Testis (tissue), 3 donors: ENCODE results near the gene ATG4B. TPM values are rescaled to one million over a fixed set of nuclear protein-coding genes. Genes with fewer than 3 reads are reported as not detected.

Experiments used
- DNase-seq: peaks from one replicate; pipeline ENCODE4 v3.0.0-alpha.2; 2019
- H3K27ac ChIP-seq, 2 donors: fragments of 200-600 bp; sonication (generic); one replicate each; pipeline ENCODE4 v1.5.1; 2019
- H3K27me3 ChIP-seq: fragments of 200-600 bp; sonication (generic); one replicate; pipeline ENCODE4 v1.5.1; 2019
- H3K36me3 ChIP-seq: fragments of 200-600 bp; sonication (generic); one replicate; pipeline ENCODE4 v1.5.1; 2017; ENCODE audit warnings: low read depth; ENCODE audit errors: missing control alignments
- H3K4me1 ChIP-seq: fragments of 200-600 bp; sonication (generic); one replicate; pipeline ENCODE4 v1.5.1; 2019
- H3K4me3 ChIP-seq, 2 donors: fragments of 200-600 bp; sonication (generic); one replicate each; pipeline ENCODE4 v1.5.1; 2017 to 2019
- H3K9me3 ChIP-seq: fragments of 200-600 bp; sonication (generic); one replicate; pipeline ENCODE4 v1.5.1; 2017
- CTCF ChIP-seq, 3 experiments: fragments of 450-650 bp in 2 of 3; fragments of 200-600 bp in 1 of 3; sonication (generic) in 1 of 3; IDR thresholded peaks; one replicate each; pipeline ENCODE4 v1.5.1; 2016 to 2019; ENCODE audit warnings: antibody characterized with exemption in 3 of 3, mild to moderate bottlenecking in 2 of 3, moderate library complexity in 1 of 3
- POLR2A ChIP-seq: fragments of 450-650 bp; IDR thresholded peaks from one replicate; pipeline ENCODE4 v1.6.1; 2017; ENCODE audit warnings: antibody characterized with exemption, mild to moderate bottlenecking, moderate library complexity
- WGBS, 2 donors: methylation state at CpG; one replicate each; pipeline ENCODE4 v1.1.5; 2018; 5-methylcytosine and 5-hydroxymethylcytosine counted together
- intact Hi-C: fragments of 100-400 bp; cut with DNase I; formaldehyde crosslinking; loops from one replicate; pipeline ENCODE4 v1.15.1; 2023; ENCODE audit warnings: low total_unique reads
- polyA plus RNA-seq: library from polyadenylated mRNA; stranded (reverse); fragments of 350-450 nt; fragmentation: Illumina TruSeq; extraction: RNeasy Lipid Tissue Mini Kit (QIAGEN cat#74804); gene quantifications from one replicate; pipeline ENCODE4 v1.2.3, GENCODE V29; 2014; ENCODE audit warnings: low read depth, low replicate concordance; ENCODE audit not compliant: insufficient read depth
- total RNA-seq, 2 donors: library from RNA; depleted of rRNA; stranded (reverse); fragments of >200 nt; gene quantifications; one replicate each; pipeline ENCODE4 v1.2.3, GENCODE V29; 2016

ATG4B gene
- total and polyA plus RNA-seq, 3 donors from 2014 or later = 123 to 159 (median 149) TPM

GRCh38 chr2:241638940-241639339 is 1.4 kb downstream of the ATG4B start:
- DNase-seq = no peak
- WGBS, 2 donors = 54 to 70% methylated on average over 4 to 14 of the region's 14 CpGs
- Histone ChIP-seq H3K36me3 (no peaks in the 10 kb centered on the region), H3K27me3 (no peaks in the 10 kb centered on the region), H3K9me3 (no peaks in the 10 kb centered on the region), H3K27ac (no peak overlapping the region), H3K4me3 (no peak overlapping the region), H3K4me1 (peaks cover 12% of the 10 kb centered on the region)
- intact Hi-C loops = no loop called here
- no peak for TF ChIP-seq POLR2A
- no peak for TF ChIP-seq CTCF (IDR thresholded peaks at IDR 0.05)

- TF ChIP-seq POLR2A = no peak
- no peak for TF ChIP-seq CTCF (IDR thresholded peaks at IDR 0.05)
- Histone ChIP-seq H3K9me3 (no peaks in the 10 kb centered on the region), H3K36me3 (no peaks in the 10 kb centered on the region), H3K4me1 (peaks cover 12% of the 10 kb centered on the region), H3K4me3 (no peak overlapping the region), H3K27ac (no peak overlapping the region), H3K27me3 (no peaks in the 10 kb centered on the region)
- no peak for DNase-seq
- intact Hi-C loops = no loop called here
- WGBS, 2 donors = 83 to 87% methylated on average over 7 of the region's 7 CpGs
Measured at GRCh38 chr2:241639385-241639784, 1.9 kb downstream of the ATG4B start.

- intact Hi-C loops = no loop called here
- WGBS, 2 donors = 85% methylated on average over 8 of the region's 8 CpGs
- TF ChIP-seq POLR2A = no peak
- no peak for TF ChIP-seq CTCF (IDR thresholded peaks at IDR 0.05)
- no peaks in the 10 kb centered on the region for H3K27me3 ChIP-seq
- no peaks in the 10 kb centered on the region for H3K9me3 ChIP-seq
- H3K36me3 ChIP-seq = no peaks in the 10 kb centered on the region
- H3K27ac ChIP-seq = no peak overlapping the region
- no peak for DNase-seq
- H3K4me1 ChIP-seq = peaks cover 11% of the 10 kb centered on the region
- no peak overlapping the region for H3K4me3 ChIP-seq
Measured at GRCh38 chr2:241640165-241640795, 2.8 kb downstream of the ATG4B start.

- H3K36me3 ChIP-seq = no peaks in the 10 kb centered on the region
- no peak for DNase-seq
- no peak overlapping the region for H3K4me3 ChIP-seq
- H3K27ac ChIP-seq = no peak overlapping the region
- intact Hi-C loops = no loop called here
- peaks cover 6% of the 10 kb centered on the region for H3K4me1 ChIP-seq
- WGBS, 2 donors = 46 to 64% methylated on average over 2 of the region's 2 CpGs
- H3K27me3 ChIP-seq = no peaks in the 10 kb centered on the region
- TF ChIP-seq POLR2A = no peak
- no peak for TF ChIP-seq CTCF (IDR thresholded peaks at IDR 0.05)
- no peaks in the 10 kb centered on the region for H3K9me3 ChIP-seq
Measured at GRCh38 chr2:241641631-241642030, 4.1 kb downstream of the ATG4B start.
